Measurements from ENCODE around the gene TRAF3. TPM values are rescaled to one million over a fixed set of nuclear protein-coding genes. Genes with fewer than 3 reads are reported as not detected.

TRAF3 gene
- total RNA-seq, 1 donor: 19.5 TPM

DNA sequence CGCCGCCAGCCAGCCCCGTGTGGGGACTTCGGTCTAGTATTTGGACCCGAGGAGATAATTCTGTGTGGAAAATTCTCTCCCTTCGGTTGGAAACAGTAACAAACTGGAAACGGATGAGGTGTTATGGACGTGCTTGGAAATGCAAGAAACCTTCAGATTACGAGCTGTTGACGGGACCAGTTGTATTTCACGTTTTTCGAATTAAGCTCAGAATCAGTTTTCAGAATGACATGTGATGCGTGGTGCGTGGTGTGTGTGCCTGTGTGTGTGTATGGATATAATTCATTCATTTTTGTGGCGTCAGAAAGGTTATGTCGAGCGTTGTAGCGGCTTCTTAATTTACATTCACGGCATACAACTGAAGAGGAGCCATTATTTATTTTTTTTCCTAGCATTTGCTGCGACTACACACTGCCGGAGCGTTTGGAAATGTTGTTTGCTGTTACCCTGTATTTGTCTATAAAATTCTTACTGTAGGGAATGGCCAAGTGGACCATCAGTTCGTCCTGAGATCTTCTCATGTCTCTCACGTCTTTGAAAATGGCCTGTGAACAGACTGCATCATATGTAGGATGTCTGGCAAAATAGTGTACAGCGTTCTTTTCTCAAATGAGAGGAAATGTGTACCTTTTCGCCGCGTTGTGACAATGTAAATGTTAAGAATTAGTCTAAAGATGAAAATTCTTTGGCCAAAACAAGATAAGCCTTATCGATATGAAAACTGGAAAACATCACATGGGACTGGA lies 1.3 kb downstream of the TRAF3 start:
- H3K79me2 ChIP-seq (ENCODE audit: insufficient read depth, low read length): peaks cover 55% of the 10 kb centered on the region
- H3K4me3 ChIP-seq (ENCODE audit: insufficient read depth, low read length): peak overlapping the region; percentile 87
- H3K4me2 ChIP-seq (ENCODE audit: insufficient read depth, low read length): peak overlapping the region; percentile 84
- H3K36me3 ChIP-seq (ENCODE audit: insufficient read depth, low read length): no peaks in the 10 kb centered on the region
- H2AFZ ChIP-seq (ENCODE audit: low read length): peak overlapping the region; percentile 77
- H4K20me1 ChIP-seq (ENCODE audit: insufficient read depth, low read length): peaks cover 35% of the 10 kb centered on the region
- H3K27me3 ChIP-seq (ENCODE audit: insufficient read depth, low read length): no peaks in the 10 kb centered on the region
- TF ChIP-seq, protein P1, sequence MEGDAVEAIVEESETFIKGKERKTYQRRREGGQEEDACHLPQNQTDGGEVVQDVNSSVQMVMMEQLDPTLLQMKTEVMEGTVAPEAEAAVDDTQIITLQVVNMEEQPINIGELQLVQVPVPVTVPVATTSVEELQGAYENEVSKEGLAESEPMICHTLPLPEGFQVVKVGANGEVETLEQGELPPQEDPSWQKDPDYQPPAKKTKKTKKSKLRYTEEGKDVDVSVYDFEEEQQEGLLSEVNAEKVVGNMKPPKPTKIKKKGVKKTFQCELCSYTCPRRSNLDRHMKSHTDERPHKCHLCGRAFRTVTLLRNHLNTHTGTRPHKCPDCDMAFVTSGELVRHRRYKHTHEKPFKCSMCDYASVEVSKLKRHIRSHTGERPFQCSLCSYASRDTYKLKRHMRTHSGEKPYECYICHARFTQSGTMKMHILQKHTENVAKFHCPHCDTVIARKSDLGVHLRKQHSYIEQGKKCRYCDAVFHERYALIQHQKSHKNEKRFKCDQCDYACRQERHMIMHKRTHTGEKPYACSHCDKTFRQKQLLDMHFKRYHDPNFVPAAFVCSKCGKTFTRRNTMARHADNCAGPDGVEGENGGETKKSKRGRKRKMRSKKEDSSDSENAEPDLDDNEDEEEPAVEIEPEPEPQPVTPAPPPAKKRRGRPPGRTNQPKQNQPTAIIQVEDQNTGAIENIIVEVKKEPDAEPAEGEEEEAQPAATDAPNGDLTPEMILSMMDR (IDR thresholded peaks at IDR 0.05; ENCODE audit: extremely low read depth, low read depth, low read length): no peak
- DNase-seq (ENCODE audit: insufficient read length, low spot score, missing footprints): no peak
- H3K4me1 ChIP-seq (ENCODE audit: insufficient read depth, low read length): peaks cover 27% of the 10 kb centered on the region
- no peaks in the 10 kb centered on the region for H3K9me3 ChIP-seq (ENCODE audit: low read depth, low read length)
- peak overlapping the region; percentile 48 for H3K27ac ChIP-seq (ENCODE audit: low read depth, low read length)

DNA sequence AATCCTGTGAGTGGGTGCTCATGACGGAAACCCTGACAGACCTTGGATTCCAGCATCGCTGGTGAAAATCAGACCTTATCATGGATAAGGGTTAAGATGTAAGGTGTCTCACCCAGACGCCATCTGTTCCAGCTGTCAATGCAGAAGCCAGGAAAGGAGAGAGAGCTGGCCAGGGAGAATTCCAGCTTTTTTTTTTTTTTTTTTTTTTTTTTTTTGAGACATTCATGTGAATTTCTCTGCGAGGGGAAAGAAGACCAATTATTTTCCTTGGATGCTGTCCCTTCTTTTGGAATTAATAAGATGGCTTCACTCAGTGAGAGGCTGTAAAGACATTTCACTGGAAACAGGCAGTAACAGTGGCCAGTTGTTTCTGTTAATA lies 1.8 kb downstream of the TRAF3 start:
- peak overlapping the region; percentile 87 for H3K4me3 ChIP-seq (ENCODE audit: insufficient read depth, low read length)
- H3K4me1 ChIP-seq (ENCODE audit: insufficient read depth, low read length): peaks cover 27% of the 10 kb centered on the region
- H3K79me2 ChIP-seq (ENCODE audit: insufficient read depth, low read length): peaks cover 60% of the 10 kb centered on the region
- TF ChIP-seq, protein P1 (IDR thresholded peaks at IDR 0.05; ENCODE audit: extremely low read depth, low read depth, low read length): no peak
- peaks cover 40% of the 10 kb centered on the region for H4K20me1 ChIP-seq (ENCODE audit: insufficient read depth, low read length)
- peak overlapping the region; percentile 48 for H3K27ac ChIP-seq (ENCODE audit: low read depth, low read length)
- no peaks in the 10 kb centered on the region for H3K9me3 ChIP-seq (ENCODE audit: low read depth, low read length)
- H2AFZ ChIP-seq (ENCODE audit: low read length): no peak overlapping the region
- H3K27me3 ChIP-seq (ENCODE audit: insufficient read depth, low read length): no peaks in the 10 kb centered on the region
- no peaks in the 10 kb centered on the region for H3K36me3 ChIP-seq (ENCODE audit: insufficient read depth, low read length)
- no peak for DNase-seq (ENCODE audit: insufficient read length, low spot score, missing footprints)
- H3K4me2 ChIP-seq (ENCODE audit: insufficient read depth, low read length): peak overlapping the region; percentile 84

DNA sequence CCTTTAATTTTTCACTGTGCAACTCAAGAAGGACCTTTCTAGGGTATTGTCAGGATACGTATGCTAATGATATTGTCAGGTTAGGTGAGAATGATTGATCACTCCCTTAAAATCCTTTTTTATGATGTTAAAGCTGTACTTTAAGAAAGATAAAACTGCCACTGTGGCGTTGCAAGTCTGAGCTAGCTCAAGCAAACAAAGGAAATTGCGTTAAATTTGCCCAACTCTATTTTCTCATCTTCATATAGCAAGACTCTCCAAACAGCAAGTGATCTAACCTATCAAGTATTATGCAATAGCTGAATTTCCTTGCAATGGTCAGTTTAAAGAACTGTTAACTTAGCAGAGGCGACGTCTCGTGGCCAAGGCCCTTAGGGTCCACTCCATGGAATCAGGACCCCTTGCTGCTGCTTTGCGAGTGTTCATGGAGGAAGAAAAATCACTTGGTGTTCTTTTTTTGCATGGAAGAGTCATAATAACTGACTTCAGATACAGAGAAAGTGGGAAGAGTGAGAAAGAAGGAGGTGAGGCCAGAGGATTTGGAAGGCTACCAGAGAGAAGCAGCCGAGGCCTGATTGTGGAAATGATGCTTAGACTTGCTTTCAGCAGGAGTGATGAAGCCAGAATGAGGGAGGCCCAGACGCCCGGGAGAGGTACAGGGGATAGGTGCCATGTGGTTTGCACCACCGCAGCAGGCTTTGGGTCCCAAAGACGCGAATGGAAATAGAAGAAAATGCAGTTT lies 2.5 kb downstream of the TRAF3 start:
- peaks cover 44% of the 10 kb centered on the region for H4K20me1 ChIP-seq (ENCODE audit: insufficient read depth, low read length)
- TF ChIP-seq, protein P1 (IDR thresholded peaks at IDR 0.05; ENCODE audit: extremely low read depth, low read depth, low read length): no peak
- DNase-seq (ENCODE audit: insufficient read length, low spot score, missing footprints): no peak
- H3K27ac ChIP-seq (ENCODE audit: low read depth, low read length): no peak overlapping the region
- peaks cover 67% of the 10 kb centered on the region for H3K79me2 ChIP-seq (ENCODE audit: insufficient read depth, low read length)
- H2AFZ ChIP-seq (ENCODE audit: low read length): no peak overlapping the region
- H3K4me2 ChIP-seq (ENCODE audit: insufficient read depth, low read length): peak overlapping the region; percentile 84
- H3K27me3 ChIP-seq (ENCODE audit: insufficient read depth, low read length): no peaks in the 10 kb centered on the region
- no peaks in the 10 kb centered on the region for H3K9me3 ChIP-seq (ENCODE audit: low read depth, low read length)
- H3K4me1 ChIP-seq (ENCODE audit: insufficient read depth, low read length): peaks cover 22% of the 10 kb centered on the region
- no peaks in the 10 kb centered on the region for H3K36me3 ChIP-seq (ENCODE audit: insufficient read depth, low read length)
- H3K4me3 ChIP-seq (ENCODE audit: insufficient read depth, low read length): no peak overlapping the region

DNA sequence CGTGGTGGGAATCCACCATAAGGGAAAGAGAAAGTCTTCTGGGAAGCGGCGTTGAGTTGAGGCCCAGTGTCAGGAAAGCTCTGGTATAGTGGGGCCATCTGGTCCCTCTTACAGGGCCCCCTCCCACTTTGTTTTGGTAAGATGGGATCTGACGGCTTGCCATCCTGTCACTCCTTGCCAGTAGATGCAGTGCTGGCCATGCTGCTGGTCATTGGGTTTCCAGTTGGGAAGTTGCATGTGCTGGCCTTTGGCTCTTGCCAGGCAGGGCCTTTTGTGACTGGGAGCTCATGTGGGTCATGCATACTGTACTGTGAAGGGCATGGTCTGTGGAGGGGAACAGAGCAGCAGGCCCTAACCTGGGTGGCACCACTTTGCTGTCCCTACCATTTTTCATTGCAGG lies 3.8 kb downstream of the TRAF3 start:
- no peaks in the 10 kb centered on the region for H3K27me3 ChIP-seq (ENCODE audit: insufficient read depth, low read length)
- H4K20me1 ChIP-seq (ENCODE audit: insufficient read depth, low read length): peaks cover 56% of the 10 kb centered on the region
- peaks cover 80% of the 10 kb centered on the region for H3K79me2 ChIP-seq (ENCODE audit: insufficient read depth, low read length)
- no peak for DNase-seq (ENCODE audit: insufficient read length, low spot score, missing footprints)
- no peak overlapping the region for H3K4me3 ChIP-seq (ENCODE audit: insufficient read depth, low read length)
- no peak overlapping the region for H3K27ac ChIP-seq (ENCODE audit: low read depth, low read length)
- H3K4me1 ChIP-seq (ENCODE audit: insufficient read depth, low read length): peaks cover 20% of the 10 kb centered on the region
- H3K9me3 ChIP-seq (ENCODE audit: low read depth, low read length): no peaks in the 10 kb centered on the region
- H3K36me3 ChIP-seq (ENCODE audit: insufficient read depth, low read length): no peaks in the 10 kb centered on the region
- TF ChIP-seq, protein P1 (IDR thresholded peaks at IDR 0.05; ENCODE audit: extremely low read depth, low read depth, low read length): no peak
- H3K4me2 ChIP-seq (ENCODE audit: insufficient read depth, low read length): no peak overlapping the region
- no peak overlapping the region for H2AFZ ChIP-seq (ENCODE audit: low read length)
